SK-N-MC (cell line): ENCODE data around the gene PLEKHA5.

Experiments
- DNase-seq: peaks from one replicate; pipeline ENCODE4 v3.0.0-alpha.2; 2011; ENCODE audit warnings: low read depth, low spot score
- H3K27ac ChIP-seq: fragments of 200-600 bp; sonication (generic); 2 replicates; pipeline ENCODE4 v1.5.1; 2016; ENCODE audit warnings: mixed run types
- H3K36me3 ChIP-seq: fragments of 200-600 bp; sonication (generic); 2 replicates; pipeline ENCODE4 v1.6.1; 2017; ENCODE audit warnings: antibody characterized with exemption, low read length, mixed read lengths; ENCODE audit not compliant: insufficient read depth
- H3K4me3 ChIP-seq: fragments of 200-600 bp; sonication (generic); 2 replicates; pipeline ENCODE4 v1.5.1; 2016
- H3K9ac ChIP-seq: fragments of 200-600 bp; sonication (generic); 2 replicates; pipeline ENCODE4 v1.8.0; 2017; ENCODE audit warnings: mixed run types, mixed read lengths; ENCODE audit not compliant: insufficient read length
- H3K9me3 ChIP-seq: fragments of 200-600 bp; sonication (generic); 2 replicates; pipeline ENCODE4 v1.6.1; 2017; ENCODE audit warnings: low read depth, mild to moderate bottlenecking, antibody characterized with exemption, low read length, moderate library complexity, mixed read lengths
- EZH2 ChIP-seq: fragments of 200-600 bp; sonication (generic); IDR thresholded peaks from one replicate; pipeline ENCODE4 v1.6.1; 2017; ENCODE audit warnings: antibody characterized with exemption
- FOXP2 ChIP-seq: optimal IDR thresholded peaks from 2 replicates; pipeline ENCODE3; 2011; ENCODE audit warnings: mild to moderate bottlenecking, moderate library complexity; ENCODE audit not compliant: insufficient read depth; ENCODE audit errors: extremely low read length, control extremely low read depth
- POLR2AphosphoS5 ChIP-seq: IDR thresholded peaks from 2 replicates; pipeline ENCODE4 v1.6.1; 2012; ENCODE audit warnings: mild to moderate bottlenecking, low read depth, low read length, borderline replicate concordance

The PLEKHA5 gene

GRCh38 chr12:19234171-19234704 lies 104.7 kb downstream of the PLEKHA5 start:
- Histone ChIP-seq H3K36me3 (no peaks in the 10 kb centered on the region), H3K9me3 (no peaks in the 10 kb centered on the region), H3K9ac (peak overlapping the region; percentile 19), H3K4me3 (peak overlapping the region; percentile 46), H3K27ac (peak overlapping the region; percentile 79; the same call in 1 of the 2 replicates)
- DNase-seq, result no peak
- no peak for TF ChIP-seq FOXP2
- no peak for TF ChIP-seq POLR2AphosphoS5
- no peak for TF ChIP-seq EZH2

GRCh38 chr12:19234981-19235871 lies 105.7 kb downstream of the PLEKHA5 start:
- DNase-seq, result no peak
- TF ChIP-seq EZH2, result no peak
- TF ChIP-seq FOXP2, result no peak
- no peak for TF ChIP-seq POLR2AphosphoS5
- Histone ChIP-seq H3K4me3 (peak overlapping the region; percentile 46; the same call in 1 of the 2 replicates), H3K27ac (peak overlapping the region; percentile 79), H3K9me3 (no peaks in the 10 kb centered on the region), H3K9ac (peak overlapping the region; percentile 26), H3K36me3 (no peaks in the 10 kb centered on the region)

- TF ChIP-seq EZH2 (no peak), POLR2AphosphoS5 (no peak)
- H3K9ac ChIP-seq, result no peak overlapping the region
- no peak for DNase-seq
- H3K36me3 ChIP-seq, result no peaks in the 10 kb centered on the region
- no peaks in the 10 kb centered on the region for H3K9me3 ChIP-seq
- no peak overlapping the region; the same call in 1 of the 2 replicates for H3K4me3 ChIP-seq
- H3K27ac ChIP-seq, result peak overlapping the region; percentile 45; the same call in 1 of the 2 replicates
These were observed 107.1 kb downstream of the PLEKHA5 start for GRCh38 chr12:19236656-19237055.

- TF ChIP-seq FOXP2, result no peak
- TF ChIP-seq POLR2AphosphoS5, result no peak
- no peak for TF ChIP-seq EZH2
- DNase-seq, result no peak
- Histone ChIP-seq H3K4me3 (peak overlapping the region; percentile 57), H3K36me3 (no peaks in the 10 kb centered on the region), H3K9me3 (no peaks in the 10 kb centered on the region), H3K27ac (peak overlapping the region; percentile 86), H3K9ac (peak overlapping the region; percentile 37)
These were observed 109.0 kb downstream of the PLEKHA5 start for GRCh38 chr12:19238540-19238939.

- peak overlapping the region; percentile 86 for H3K27ac ChIP-seq
- H3K9ac ChIP-seq, result peak overlapping the region; percentile 37
- H3K9me3 ChIP-seq, result no peaks in the 10 kb centered on the region
- H3K4me3 ChIP-seq, result peak overlapping the region; percentile 57
- DNase-seq, result no peak
- no peak for TF ChIP-seq FOXP2
- TF ChIP-seq EZH2, result no peak
- TF ChIP-seq POLR2AphosphoS5, result no peak
- no peaks in the 10 kb centered on the region for H3K36me3 ChIP-seq
These were observed 109.6 kb downstream of the PLEKHA5 start for GRCh38 chr12:19239102-19239501.

DNA sequence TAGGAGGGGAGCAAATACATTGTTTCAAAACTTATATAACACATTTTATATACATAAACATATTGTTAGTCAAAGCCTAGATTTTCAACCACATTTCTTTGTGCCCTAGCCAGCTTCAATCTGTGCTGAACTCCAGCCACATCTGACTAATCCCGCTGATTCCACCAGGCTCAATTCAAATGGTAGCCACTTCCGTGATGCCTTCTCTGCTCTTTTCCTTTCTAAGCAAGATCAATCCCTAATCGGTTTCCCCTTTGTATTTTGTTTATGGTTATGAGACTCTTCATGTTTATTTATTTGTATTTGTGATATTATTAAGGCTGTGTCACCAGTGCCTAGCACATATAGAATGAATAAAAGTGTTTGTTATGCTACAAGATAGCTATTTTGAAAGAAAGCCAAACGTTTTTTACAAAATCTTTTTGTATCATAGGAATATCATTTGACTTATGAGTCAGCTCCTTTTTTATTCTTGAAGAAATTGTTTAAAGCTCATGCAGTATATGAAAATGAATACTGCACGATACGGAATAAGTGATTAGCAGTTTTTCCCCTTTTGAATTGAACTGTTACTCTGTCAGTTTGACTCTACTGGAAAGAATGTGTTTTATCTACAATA lies 110.2 kb downstream of the PLEKHA5 start:
- H3K9me3 ChIP-seq, result no peaks in the 10 kb centered on the region
- no peaks in the 10 kb centered on the region for H3K36me3 ChIP-seq
- H3K4me3 ChIP-seq, result peak overlapping the region; percentile 53
- TF ChIP-seq EZH2, result no peak
- no peak for TF ChIP-seq POLR2AphosphoS5
- no peak for TF ChIP-seq FOXP2
- H3K27ac ChIP-seq, result peak overlapping the region; percentile 86
- DNase-seq, result no peak
- peak overlapping the region; percentile 57 for H3K9ac ChIP-seq

GRCh38 chr12:19242581-19242980 lies 113.0 kb downstream of the PLEKHA5 start:
- DNase-seq, result no peak
- H3K9ac ChIP-seq, result no peak overlapping the region
- H3K27ac ChIP-seq, result peak overlapping the region; percentile 96
- no peaks in the 10 kb centered on the region for H3K9me3 ChIP-seq
- no peak for TF ChIP-seq FOXP2
- TF ChIP-seq POLR2AphosphoS5, result no peak
- no peak for TF ChIP-seq EZH2
- H3K36me3 ChIP-seq, result no peaks in the 10 kb centered on the region
- H3K4me3 ChIP-seq, result no peak overlapping the region

DNA sequence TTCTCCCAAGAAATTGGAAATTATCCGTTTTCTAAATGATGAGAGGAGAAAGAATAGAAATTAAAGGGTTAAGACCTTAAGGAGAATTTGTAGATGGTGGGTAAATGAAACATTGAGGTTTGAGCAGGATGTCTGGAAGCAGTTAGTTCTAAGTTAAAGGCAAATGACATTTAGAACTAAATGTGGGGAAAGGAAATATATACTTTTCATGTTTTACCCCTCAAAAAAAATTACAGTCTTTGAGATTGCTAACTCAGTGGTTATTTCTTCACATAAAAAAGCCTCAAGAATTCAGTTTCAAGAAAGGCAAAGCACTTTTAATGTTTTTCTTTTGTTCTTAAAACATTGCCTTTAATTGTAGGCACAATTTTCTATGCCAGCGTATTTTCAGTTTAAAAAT lies 114.0 kb downstream of the PLEKHA5 start:
- Histone ChIP-seq H3K27ac (peak overlapping the region; percentile 96), H3K4me3 (peak overlapping the region; percentile 66), H3K9me3 (no peaks in the 10 kb centered on the region), H3K36me3 (no peaks in the 10 kb centered on the region), H3K9ac (peak overlapping the region; percentile 64)
- TF ChIP-seq POLR2AphosphoS5, result no peak
- DNase-seq, result no peak

DNA sequence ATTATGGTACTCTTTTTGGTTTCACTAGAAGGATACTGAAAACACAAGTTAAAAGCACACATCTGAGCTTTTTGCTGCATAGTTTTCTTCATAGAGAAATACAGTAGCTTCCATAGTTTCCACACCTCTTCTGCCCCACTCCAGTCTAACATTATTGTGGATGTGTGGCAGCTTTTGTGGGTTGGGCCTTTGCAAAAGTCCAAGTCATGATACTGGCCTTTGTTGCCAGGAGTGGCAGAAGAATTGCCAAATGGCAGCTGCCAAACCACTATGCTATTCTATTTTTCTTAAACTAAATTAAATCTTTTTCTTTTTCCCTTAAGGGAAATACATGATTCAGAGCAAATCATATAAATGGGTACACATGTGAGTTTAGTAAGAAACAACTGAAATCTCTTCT lies 114.8 kb downstream of the PLEKHA5 start:
- TF ChIP-seq POLR2AphosphoS5, result no peak
- no peak for TF ChIP-seq FOXP2
- no peak for TF ChIP-seq EZH2
- Histone ChIP-seq H3K9me3 (no peaks in the 10 kb centered on the region), H3K9ac (peak overlapping the region; percentile 64), H3K36me3 (no peaks in the 10 kb centered on the region), H3K4me3 (peak overlapping the region; percentile 66; the same call in 1 of the 2 replicates), H3K27ac (peak overlapping the region; percentile 96)
- no peak for DNase-seq
